Ascending aorta (tissue), 2 donors: ENCODE measurements around the gene UAP1. TPM values are rescaled to one million over a fixed set of nuclear protein-coding genes. Genes with fewer than 3 reads are reported as not detected.
"Not testable (repeated sequence)": the region's sequence is repeated elsewhere in the genome, so short reads cannot be mapped to it uniquely, and the experiment has no call there.

Experiments used
- DNase-seq, 2 donors: peaks; one replicate each; pipeline ENCODE4 v3.0.0-alpha.2; 2019; ENCODE audit warnings: low spot score in 2 of 2
- H3K27ac ChIP-seq, 2 donors: fragments of 200-600 bp; sonication (generic); one replicate each; pipeline ENCODE4 v1.5.1; 2016 to 2017; ENCODE audit warnings: mild to moderate bottlenecking in 1 of 2
- H3K27me3 ChIP-seq: fragments of 200-600 bp; sonication (generic); one replicate; pipeline ENCODE4 v1.5.1; 2017
- H3K36me3 ChIP-seq, 2 donors: fragments of 200-600 bp; sonication (generic); one replicate each; pipeline ENCODE4 v1.5.1; 2016
- H3K4me1 ChIP-seq, 2 donors: fragments of 200-600 bp; sonication (generic); one replicate each; pipeline ENCODE4 v1.5.1; 2016 to 2017; ENCODE audit warnings: mild to moderate bottlenecking in 1 of 2
- H3K4me3 ChIP-seq, 2 donors: fragments of 200-600 bp; sonication (generic); one replicate each; pipeline ENCODE4 v1.5.1; 2016 to 2017; ENCODE audit warnings: mild to moderate bottlenecking in 1 of 2
- H3K9me3 ChIP-seq, 2 donors: fragments of 200-600 bp; sonication (generic); one replicate each; pipeline ENCODE4 v1.5.1; 2016
- intact Hi-C: fragments of 100-400 bp; cut with DNase I; formaldehyde crosslinking; loops from one replicate; pipeline ENCODE4 v1.15.1; 2023
- total RNA-seq: library from RNA; depleted of rRNA; stranded (reverse); fragments of >200 nt; gene quantifications from one replicate; pipeline ENCODE4 v1.1.0, GENCODE V29; 2016
- TF ChIP-seq, protein P1 (sequence below), 3 experiments: fragments of 200-600 bp in 2 of 3; fragments of 450-650 bp in 1 of 3; sonication (generic) in 2 of 3; IDR thresholded peaks; one replicate each; pipeline ENCODE4 v1.5.1; 2016 to 2019; ENCODE audit warnings: antibody characterized with exemption in 3 of 3, mild to moderate bottlenecking in 1 of 3, moderate library complexity in 1 of 3

Gene UAP1
- total RNA-seq, 1 donor from 2014 or later, result 32.7 TPM

DNA sequence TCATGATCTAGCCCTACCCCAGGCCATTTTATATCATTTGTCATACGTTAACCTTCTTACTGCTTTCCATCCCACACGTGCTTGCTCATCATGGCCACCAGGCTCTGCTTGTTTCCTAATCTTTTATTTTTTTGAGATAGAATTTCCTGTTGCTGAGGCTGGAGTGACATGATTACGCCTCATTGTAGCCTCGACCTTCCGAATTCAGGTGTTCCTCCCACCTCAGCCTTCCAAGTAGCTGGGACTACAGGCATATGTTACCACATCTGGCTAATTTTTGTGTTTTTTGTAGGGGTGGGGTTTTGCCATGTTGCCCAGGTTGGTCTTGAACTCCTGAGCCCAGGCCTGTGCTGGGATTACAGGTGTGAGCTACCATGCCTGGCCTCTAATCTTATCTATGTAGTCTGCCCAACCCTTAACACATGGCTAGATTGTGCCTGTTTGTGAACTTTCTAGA, 3.3 kb downstream of the UAP1 start:
- Histone ChIP-seq H3K4me1 (peaks cover 3 to 12% of the 10 kb centered on the region in 2 donors), H3K9me3 (no peaks in the 10 kb centered on the region), H3K36me3 (peaks cover 0 to 24% of the 10 kb centered on the region in 2 donors), H3K4me3 (no peak overlapping the region), H3K27me3 (no peaks in the 10 kb centered on the region), H3K27ac (no peak overlapping the region)
- intact Hi-C loops, result loop anchor here (5.0 kb wide), 1 partner anchor 67 kb away; the partner anchor contains the start of gene UHMK1
- TF ChIP-seq, protein P1, sequence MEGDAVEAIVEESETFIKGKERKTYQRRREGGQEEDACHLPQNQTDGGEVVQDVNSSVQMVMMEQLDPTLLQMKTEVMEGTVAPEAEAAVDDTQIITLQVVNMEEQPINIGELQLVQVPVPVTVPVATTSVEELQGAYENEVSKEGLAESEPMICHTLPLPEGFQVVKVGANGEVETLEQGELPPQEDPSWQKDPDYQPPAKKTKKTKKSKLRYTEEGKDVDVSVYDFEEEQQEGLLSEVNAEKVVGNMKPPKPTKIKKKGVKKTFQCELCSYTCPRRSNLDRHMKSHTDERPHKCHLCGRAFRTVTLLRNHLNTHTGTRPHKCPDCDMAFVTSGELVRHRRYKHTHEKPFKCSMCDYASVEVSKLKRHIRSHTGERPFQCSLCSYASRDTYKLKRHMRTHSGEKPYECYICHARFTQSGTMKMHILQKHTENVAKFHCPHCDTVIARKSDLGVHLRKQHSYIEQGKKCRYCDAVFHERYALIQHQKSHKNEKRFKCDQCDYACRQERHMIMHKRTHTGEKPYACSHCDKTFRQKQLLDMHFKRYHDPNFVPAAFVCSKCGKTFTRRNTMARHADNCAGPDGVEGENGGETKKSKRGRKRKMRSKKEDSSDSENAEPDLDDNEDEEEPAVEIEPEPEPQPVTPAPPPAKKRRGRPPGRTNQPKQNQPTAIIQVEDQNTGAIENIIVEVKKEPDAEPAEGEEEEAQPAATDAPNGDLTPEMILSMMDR (IDR thresholded peaks at IDR 0.05), result no peak
- no peak for DNase-seq

DNA sequence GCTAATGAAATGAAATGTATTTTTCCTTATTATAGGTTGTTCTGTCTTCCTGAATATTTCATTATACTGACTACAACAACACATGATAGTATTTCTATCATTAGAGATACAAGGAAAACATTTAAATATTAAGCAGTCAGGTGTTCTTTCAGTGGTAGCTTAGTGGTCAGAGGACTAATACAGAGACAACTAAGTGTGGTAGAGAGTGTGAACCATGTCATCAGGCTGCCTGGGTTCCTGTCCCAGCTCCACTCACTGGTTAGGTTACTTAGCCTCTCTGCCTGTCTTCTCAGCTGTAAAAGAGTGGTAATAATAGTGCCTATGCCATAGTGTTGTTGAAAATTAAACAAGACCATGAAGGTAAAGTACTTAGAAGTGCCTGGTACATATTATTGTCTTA, 3.9 kb downstream of the UAP1 start:
- peaks cover 3 to 12% of the 10 kb centered on the region in 2 donors for H3K4me1 ChIP-seq
- H3K36me3 ChIP-seq, result peaks cover 0 to 24% of the 10 kb centered on the region in 2 donors
- TF ChIP-seq, protein P1 (IDR thresholded peaks at IDR 0.05), result no peak
- no peak for DNase-seq
- no peaks in the 10 kb centered on the region for H3K9me3 ChIP-seq
- H3K4me3 ChIP-seq, result no peak overlapping the region
- intact Hi-C loops, result no loop called here
- no peak overlapping the region for H3K27ac ChIP-seq
- H3K27me3 ChIP-seq, result no peaks in the 10 kb centered on the region

DNA sequence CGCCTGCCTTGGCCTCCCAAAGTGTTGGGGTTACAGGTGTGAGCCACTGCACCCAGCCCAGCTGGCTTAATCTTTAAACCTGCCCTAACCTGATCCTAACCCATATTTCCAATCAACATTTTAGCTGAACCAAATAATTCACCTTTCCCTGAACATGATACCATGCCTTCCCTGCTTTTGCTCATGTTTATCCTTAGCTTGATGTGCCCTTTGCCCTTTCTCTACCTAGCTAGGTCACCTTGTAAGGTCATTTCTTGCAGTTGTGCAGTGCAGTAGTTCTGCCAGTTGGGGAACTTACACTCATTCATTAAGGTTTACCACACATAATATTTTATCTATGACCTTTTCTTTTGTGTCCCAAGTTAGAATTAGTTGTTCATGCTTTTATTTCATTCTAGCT, 5.3 kb downstream of the UAP1 start:
- TF ChIP-seq, protein P1 (IDR thresholded peaks at IDR 0.05), result no peak
- H3K27me3 ChIP-seq, result no peaks in the 10 kb centered on the region
- no peak overlapping the region for H3K4me3 ChIP-seq
- DNase-seq, result no peak
- peaks cover 0 to 24% of the 10 kb centered on the region in 2 donors for H3K36me3 ChIP-seq
- H3K9me3 ChIP-seq, result no peaks in the 10 kb centered on the region
- intact Hi-C loops, result no loop called here
- H3K27ac ChIP-seq, result no peak overlapping the region
- H3K4me1 ChIP-seq, result peaks cover 0 to 13% of the 10 kb centered on the region in 2 donors

DNA sequence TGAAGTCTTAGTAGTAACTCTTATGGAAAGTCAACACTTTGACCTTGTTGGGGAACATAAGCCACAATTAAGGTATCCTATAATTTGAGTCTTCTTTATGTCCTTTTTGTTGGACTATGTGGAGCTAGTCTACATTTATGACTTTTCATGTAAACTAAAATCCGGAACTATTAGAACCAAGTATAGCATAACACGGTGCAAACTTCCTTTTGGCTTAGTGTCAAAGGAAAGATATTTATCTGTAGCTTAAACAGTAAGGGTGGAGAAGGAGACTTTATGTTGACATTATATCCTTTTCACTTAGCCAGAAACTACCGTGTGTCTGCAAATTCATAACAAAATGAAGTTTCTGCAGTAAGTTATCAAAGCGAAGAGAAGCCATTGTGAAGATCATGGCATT, 7.3 kb downstream of the UAP1 start:
- no peak for DNase-seq
- H3K36me3 ChIP-seq, result peaks cover 0 to 24% of the 10 kb centered on the region in 2 donors
- TF ChIP-seq, protein P1 (IDR thresholded peaks at IDR 0.05), result no peak
- no peaks in the 10 kb centered on the region for H3K9me3 ChIP-seq
- peaks cover 0 to 15% of the 10 kb centered on the region in 2 donors for H3K4me1 ChIP-seq
- H3K4me3 ChIP-seq, result no peak overlapping the region
- no peak overlapping the region for H3K27ac ChIP-seq
- H3K27me3 ChIP-seq, result no peaks in the 10 kb centered on the region
- intact Hi-C loops, result no loop called here

DNA sequence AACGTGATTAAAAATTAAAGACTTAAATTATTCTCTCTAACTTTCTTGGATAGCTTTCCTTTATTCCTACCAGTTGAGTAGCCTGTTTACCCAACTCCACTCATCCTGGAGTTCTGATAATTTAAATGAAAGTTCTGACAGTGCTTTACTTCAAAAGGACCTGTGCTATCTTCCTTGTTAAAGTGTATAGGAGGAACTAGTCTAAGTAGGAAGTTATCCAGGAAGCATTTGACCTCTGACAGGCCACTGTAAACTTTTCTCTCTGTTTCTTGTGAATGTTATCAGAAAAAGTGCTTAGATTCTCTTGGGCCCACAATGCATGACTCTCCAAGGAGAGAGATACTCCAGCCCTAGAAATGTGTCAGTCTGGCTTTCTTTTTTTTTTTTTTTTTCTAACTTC, 9.2 kb downstream of the UAP1 start:
- TF ChIP-seq, protein P1 (IDR thresholded peaks at IDR 0.05), result no peak
- Histone ChIP-seq H3K4me3 (no peak overlapping the region), H3K4me1 (peaks cover 0 to 15% of the 10 kb centered on the region in 2 donors), H3K27ac (no peak overlapping the region), H3K36me3 (peaks cover 0 to 24% of the 10 kb centered on the region in 2 donors), H3K9me3 (no peaks in the 10 kb centered on the region), H3K27me3 (no peaks in the 10 kb centered on the region)
- intact Hi-C loops, result no loop called here
- DNase-seq, result no peak

DNA sequence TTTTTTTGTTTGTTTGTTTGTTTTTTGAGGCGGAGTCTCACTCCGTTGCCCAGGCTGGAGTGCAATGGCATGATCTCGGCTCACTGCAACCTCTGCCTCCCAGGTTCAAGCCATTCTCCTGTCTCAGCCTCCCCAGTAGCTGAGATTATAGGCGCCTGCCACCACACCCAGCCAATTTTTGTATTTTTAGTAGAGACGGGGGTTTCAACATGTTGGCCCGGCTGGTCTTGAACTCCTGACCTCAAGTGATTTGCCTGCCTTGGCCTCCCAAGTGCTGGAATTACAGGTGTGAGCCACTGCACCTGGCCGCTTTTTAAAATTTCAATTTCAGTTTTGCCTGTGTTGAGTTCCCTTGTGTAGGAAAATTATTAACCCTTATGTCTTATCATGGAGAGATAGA, 9.6 kb downstream of the UAP1 start:
- H3K4me3 ChIP-seq, H3K27ac ChIP-seq, H3K27me3 ChIP-seq, DNase-seq, intact Hi-C loops, H3K9me3 ChIP-seq: not testable (repeated sequence)
- Histone ChIP-seq H3K36me3 (peaks cover 0 to 24% of the 10 kb centered on the region in 2 donors), H3K4me1 (peaks cover 0 to 15% of the 10 kb centered on the region in 2 donors)
